ENCODE data around the gene ARHGAP9. TPM values are rescaled to one million over a fixed set of nuclear protein-coding genes. Genes with fewer than 3 reads are reported as not detected.

The ARHGAP9 gene
- total and polyA plus RNA-seq, 2 of the 8 experiments (the other 6 are each of a cell fraction or from before 2014, with no cell fraction given), result 3.2 to 6.0 TPM

GRCh38 chr12:57522011-57522886 is 42.6 kb upstream of the ARHGAP9 start, which contains the start of gene MBD6 (continued):
- TF ChIP-seq HDAC2 (IDR thresholded peaks at IDR 0.05; ENCODE audit: borderline replicate concordance in 1 of 2, low read depth in 2 of 2, low read length in 2 of 2) (peak; percentile 65 to 100; a peak in 2 of 4 replicates), CEBPB (IDR thresholded peaks at IDR 0.05; ENCODE audit: low read depth, low read length) (no peak), CHD2 (IDR thresholded peaks at IDR 0.05; ENCODE audit: low read length) (no peak), TCF12 (IDR thresholded peaks at IDR 0.05; ENCODE audit: low read depth, low read length) (no peak), FOSL1 (IDR thresholded peaks at IDR 0.05; ENCODE audit: insufficient read depth, low read depth, low read length) (no peak), ATF2 (IDR thresholded peaks at IDR 0.05; ENCODE audit: low read length) (peak; percentile 44; the same call in 1 of the 2 replicates), EP300 (IDR thresholded peaks at IDR 0.05; ENCODE audit: borderline replicate concordance in 1 of 2, low read depth in 2 of 2, low read length in 2 of 2) (peak in 1 of 2 experiments; percentile 73; a peak in 1 of 3 replicates), HDAC6 (IDR thresholded peaks at IDR 0.05; ENCODE audit: low read depth, low read length) (no peak), SIX5 (IDR thresholded peaks at IDR 0.05; ENCODE audit: low read depth, low read length) (no peak), SP4 (IDR thresholded peaks at IDR 0.05; ENCODE audit: low read length) (no peak), CBX8 (IDR thresholded peaks at IDR 0.05; ENCODE audit: borderline replicate concordance, low read depth, low read length) (no peak), E2F6 (IDR thresholded peaks at IDR 0.05) (no peak), RNF2 (IDR thresholded peaks at IDR 0.05; ENCODE audit: borderline replicate concordance, low read depth, low read length, missing control alignments, poor library complexity, severe bottlenecking) (no peak), SRF (IDR thresholded peaks at IDR 0.05; ENCODE audit: low read depth, low read length) (no peak), CREB1 (IDR thresholded peaks at IDR 0.05) (no peak), ZNF274 (IDR thresholded peaks at IDR 0.05; ENCODE audit: borderline replicate concordance, extremely low read depth, low read length) (no peak), GABPA (IDR thresholded peaks at IDR 0.05; ENCODE audit: borderline replicate concordance, insufficient read depth, low read length) (no peak), BCL11A (IDR thresholded peaks at IDR 0.05; ENCODE audit: low read depth in 2 of 2, low read length in 2 of 2) (no peak), TBP (IDR thresholded peaks at IDR 0.05; ENCODE audit: low read depth, low read length) (no peak; the same call in 1 of the 2 replicates)

Measured in H1 (cell line).